K562 (cell line): ENCODE data around the gene SPRYD3. TPM values are rescaled to one million over a fixed set of nuclear protein-coding genes. Genes with fewer than 3 reads are reported as not detected.

ENCODE experiments used
- ATAC-seq: fragments of 200-7000 bp; cut with Tn5 transposase; 3 replicates; pipeline ENCODE4 v1.9.1; 2020; ENCODE audit warnings: moderate library complexity
- BruUV-seq: library from RNA; stranded (reverse); fragments of 400-500 nt; replicated peaks from 2 replicates; lab custom pipeline; 2021; lab: Mats Ljungman, UMichigan
- CTCF ChIA-PET: fragments of 300-600 bp; formaldehyde crosslinking; extraction: SDS; loops from one replicate; lab custom pipeline; 2021; ENCODE audit warnings: low intra/inter-chr PET ratio; lab: Yijun Ruan, JAX
- POLR2A ChIA-PET: fragments of 300-600, 350-650 bp; sonication (Branson Sonifier 250); formaldehyde crosslinking; extraction: SDS; loops from one replicate; lab custom pipeline; 2021; ENCODE audit warnings: antibody characterized with exemption, inconsistent platforms; lab: Yijun Ruan, JAX
- DNase-seq, 4 experiments: peaks; one replicate each; pipeline versions ENCODE4 v3.0.0 to v3.0.0-alpha.2; 2011 to 2018; ENCODE audit warnings: low spot score in 3 of 4, mixed read lengths in 3 of 4; ENCODE audit errors: extremely low read depth in 1 of 4
- FAIRE-seq: peaks from 2 replicates; lab custom pipeline; 2011; peaks lifted over from hg19 to GRCh38; lab: Jason Lieb, UNC
- H2AFZ ChIP-seq: 2 replicates; pipeline ENCODE4 v1.6.0; 2011; ENCODE audit warnings: low read depth, low read length, control low read depth, inconsistent platforms
- H3K27ac ChIP-seq: fragments of 200-600 bp; 3 replicates; pipeline ENCODE4 v1.8.0; 2011; ENCODE audit warnings: low read depth, mild to moderate bottlenecking, control low read depth, inconsistent platforms, low read length, moderate library complexity, mixed read lengths; ENCODE audit errors: extremely low read depth
- H3K27me3 ChIP-seq, 2 experiments: fragments of 300-600 bp in 1 of 2; 2 replicates in 1 of 2; 3 replicates in 1 of 2; pipeline versions ENCODE4 v1.6.0 to v1.8.0; 2011; ENCODE audit warnings: inconsistent platforms in 2 of 2, low read length in 2 of 2, mild to moderate bottlenecking in 1 of 2, mixed read lengths in 1 of 2, moderate library complexity in 1 of 2; ENCODE audit not compliant: control insufficient read depth in 2 of 2, insufficient read depth in 2 of 2
- H3K36me3 ChIP-seq: fragments of 300-600 bp; 3 replicates; pipeline ENCODE4 v1.8.0; 2011; ENCODE audit warnings: mild to moderate bottlenecking, low read length, inconsistent platforms; ENCODE audit not compliant: control insufficient read depth, insufficient read depth
- H3K4me1 ChIP-seq, 2 experiments: fragments of 200-600 bp in 1 of 2; replicated peaks in 1 of 2; 2 replicates in 1 of 2; 3 replicates in 1 of 2; pipeline versions ENCODE4 v1.5.1 to v1.8.0; 2011; ENCODE audit warnings: inconsistent platforms in 2 of 2, low read length in 2 of 2, mild to moderate bottlenecking in 1 of 2, mixed read lengths in 1 of 2, moderate library complexity in 1 of 2; ENCODE audit not compliant: control insufficient read depth in 2 of 2, insufficient read depth in 2 of 2
- H3K4me2 ChIP-seq: 2 replicates; pipeline ENCODE4 v1.6.1; 2011; ENCODE audit warnings: low read length, control low read depth, inconsistent platforms, mixed read lengths; ENCODE audit not compliant: insufficient read depth
- H3K4me3 ChIP-seq: fragments of 200-600 bp; sonication (generic), shearing (Covaris generic); 2 replicates; pipeline ENCODE4 v1.5.1; 2016; ENCODE audit warnings: control low read depth, inconsistent platforms
- H3K79me2 ChIP-seq: fragments of 200-600 bp; 3 replicates; pipeline ENCODE4 v1.8.0; 2011; ENCODE audit warnings: low read length, inconsistent platforms; ENCODE audit not compliant: control insufficient read depth, insufficient read depth
- H3K9ac ChIP-seq, 2 experiments: 2 replicates each; pipeline versions ENCODE4 v1.6.0 to v1.6.1; 2011; ENCODE audit warnings: low read depth in 2 of 2, low read length in 2 of 2, control low read depth in 1 of 2, inconsistent platforms in 1 of 2, mild to moderate bottlenecking in 1 of 2, mixed read lengths in 1 of 2; ENCODE audit not compliant: insufficient read depth in 1 of 2
- H3K9me1 ChIP-seq: one replicate; pipeline ENCODE4 v1.6.0; 2011; ENCODE audit warnings: inconsistent platforms, mild to moderate bottlenecking, low read length, moderate library complexity; ENCODE audit not compliant: control insufficient read depth, insufficient read depth
- H3K9me3 ChIP-seq: replicated peaks from 2 replicates; pipeline ENCODE4 v1.5.1; 2011; ENCODE audit warnings: low read depth, low read length, inconsistent platforms; ENCODE audit not compliant: control insufficient read depth, insufficient read depth
- H4K20me1 ChIP-seq: replicated peaks from 2 replicates; pipeline ENCODE4 v1.6.1; 2011; ENCODE audit warnings: low read length, inconsistent platforms, mixed read lengths; ENCODE audit not compliant: control insufficient read depth, insufficient read depth
- CHCHD3 ChIP-seq: fragments of 250-450 bp; sonication (Bioruptor Pico); IDR thresholded peaks from 2 replicates; pipeline ENCODE4 v2.1.2; 2022; ENCODE audit warnings: mild to moderate bottlenecking
- HES1 ChIP-seq: fragments of 450-650 bp; IDR thresholded peaks from 2 replicates; pipeline ENCODE4 v1.6.1; 2016; ENCODE audit warnings: low read depth, mild to moderate bottlenecking, moderate library complexity
- HNRNPH1 ChIP-seq: fragments of 200-400 bp; formaldehyde crosslinking; optimal IDR thresholded peaks from 2 replicates; pipeline ENCODE3; 2017; ENCODE audit warnings: low read depth, mild to moderate bottlenecking, low read length, moderate library complexity
- PBX2 ChIP-seq, 2 experiments: IDR thresholded peaks in 1 of 2; conservative IDR thresholded peaks in 1 of 2; 2 replicates each; pipeline ENCODE4 v1.6.1; 2016; ENCODE audit warnings: low read depth in 2 of 2, mild to moderate bottlenecking in 1 of 2, missing compliant biosample characterization in 1 of 2, missing genetic modification characterization in 1 of 2, moderate library complexity in 1 of 2
- SAP30 ChIP-seq: fragments of 200-600 bp; sonication (generic); IDR thresholded peaks from 2 replicates; pipeline ENCODE4 v1.6.1; 2012; ENCODE audit warnings: borderline replicate concordance, low read depth, mild to moderate bottlenecking, moderate library complexity, low read length, control low read depth, inconsistent platforms; ENCODE audit not compliant: insufficient read depth, poor library complexity, severe bottlenecking
- ZNF121 ChIP-seq: sonication (generic); formaldehyde crosslinking; conservative IDR thresholded peaks from 2 replicates; pipeline ENCODE4 v1.8.0; 2022; ENCODE audit warnings: missing genetic modification reagents
- ZNF408 ChIP-seq: fragments of 250-450 bp; sonication (Bioruptor Pico); IDR thresholded peaks from 2 replicates; pipeline ENCODE4 v1.4.0; 2020; ENCODE audit warnings: low read depth, mild to moderate bottlenecking, moderate library complexity
- ZNF583 ChIP-seq: fragments of 250-450 bp; sonication (Bioruptor Pico); IDR thresholded peaks from 2 replicates; pipeline ENCODE4 v1.4.0; 2020
- WGBS: fragments of 100-300 bp; shearing (Covaris generic); methylation state at CpG from one replicate; pipeline ENCODE4 v1.1.6; 2016; ENCODE audit warnings: low coverage, mixed read lengths; ENCODE audit not compliant: insufficient coverage; ENCODE audit errors: missing lambda C conversion rate; 5-methylcytosine and 5-hydroxymethylcytosine counted together
- in situ Hi-C: fragments of 300-500 bp; cut with MboI; formaldehyde crosslinking; loops from 4 replicates; pipeline ENCODE4 v1.15.0; 2018; ENCODE audit warnings: inconsistent platforms, mixed read lengths
- intact Hi-C: fragments of 100-400 bp; cut with micrococcal nuclease; formaldehyde crosslinking; loops from 2 replicates; pipeline ENCODE4 v1.14.2; 2022
- polyA plus RNA-seq, 8 experiments: library from polyadenylated mRNA; depleted of rRNA in 4 of 8; stranded (reverse) in 5 of 8; unstranded in 3 of 8; fragments of >200 nt; fragmentation: Nextera tagmentation in 2 of 8; fragmentation: Illumina TruSeq in 1 of 8; extraction: Ambion mirVana in 2 of 8; extraction: Trizol in 1 of 8; gene quantifications; 2 replicates each; pipeline versions ENCODE4 v1.2.1 to v1.2.3, GENCODE V29; 2011 to 2014; ENCODE audit warnings: inconsistent platforms in 1 of 8, missing spikeins in 1 of 8
- total RNA-seq, 7 experiments: library from RNA; depleted of rRNA in 6 of 7; stranded (reverse); fragments of >200 nt in 6 of 7; fragmentation: Illumina TruSeq in 2 of 7; extraction: Trizol in 2 of 7; gene quantifications; 2 replicates each; pipeline versions ENCODE4 v1.2.1 to v1.2.3, GENCODE V29; 2011 to 2021; ENCODE audit warnings: low replicate concordance in 1 of 7

SPRYD3 gene
- total and polyA plus RNA-seq, 9 of the 15 experiments (the other 6 are each of a cell fraction or from before 2014, with no cell fraction given) = 1.5 to 13.6 (median 7.6) TPM

- no peak overlapping the region for H3K27ac ChIP-seq
- in situ Hi-C loops (no loop called here), intact Hi-C loops (no loop called here)
- H3K4me2 ChIP-seq = no peak overlapping the region
- no peak for DNase-seq
- 66% methylated on average over 6 of the region's 6 CpGs for WGBS
- H3K4me1 ChIP-seq = peaks cover 6 to 11% of the 10 kb centered on the region in 2 experiments
- no TSS peak for BruUV-seq
- H3K9ac ChIP-seq = peak overlapping the region in 1 of 2 experiments; percentile 77; a peak in 1 of 4 replicates
- FAIRE-seq = no peak
- 0 out of 2 replicates have a peak overlapping the region, but pooled peaks have one; percentile 55 for H2AFZ ChIP-seq
- POLR2A ChIA-PET = interaction anchor here (0.8 to 2.6 kb wide), 4 partner anchors 10 to 211 kb away, joined by 3 to 12 read pairs (median 4); partner anchors contain the start of gene SPRYD3
- TF ChIP-seq PBX2 (CRISPR knock-in tag; IDR thresholded peaks at IDR 0.05; ENCODE audit: low read depth) (no peak), PBX2 (tag; conservative IDR thresholded peaks at IDR 0.05; ENCODE audit: low read depth) (no peak), ZNF121 (CRISPR knock-in tag) (no peak), HNRNPH1 (no peak), CHCHD3 (CRISPR knock-in tag) (no peak), SAP30 (no peak), ZNF408 (CRISPR knock-in tag) (no peak), HES1 (no peak), ZNF583 (CRISPR knock-in tag) (no peak)
- H3K9me3 ChIP-seq = no peaks in the 10 kb centered on the region
- no peaks in the 10 kb centered on the region for H4K20me1 ChIP-seq
- no peak overlapping the region for H3K4me3 ChIP-seq
- ATAC-seq = no peak
- CTCF ChIA-PET = no interaction called here
- H3K9me1 ChIP-seq = no peaks in the 10 kb centered on the region
- H3K79me2 ChIP-seq = no peaks in the 10 kb centered on the region
- H3K36me3 ChIP-seq = no peaks in the 10 kb centered on the region
- no peaks in the 10 kb centered on the region for H3K27me3 ChIP-seq
Observed at GRCh38 chr12:53090105-53090504, 10.9 kb upstream of the SPRYD3 start.
